ENCODE results near the gene MASP1.

GRCh38 chr3:187340578-187340977 lies 49.0 kb upstream of the MASP1 start:
- TF ChIP-seq, protein P1, sequence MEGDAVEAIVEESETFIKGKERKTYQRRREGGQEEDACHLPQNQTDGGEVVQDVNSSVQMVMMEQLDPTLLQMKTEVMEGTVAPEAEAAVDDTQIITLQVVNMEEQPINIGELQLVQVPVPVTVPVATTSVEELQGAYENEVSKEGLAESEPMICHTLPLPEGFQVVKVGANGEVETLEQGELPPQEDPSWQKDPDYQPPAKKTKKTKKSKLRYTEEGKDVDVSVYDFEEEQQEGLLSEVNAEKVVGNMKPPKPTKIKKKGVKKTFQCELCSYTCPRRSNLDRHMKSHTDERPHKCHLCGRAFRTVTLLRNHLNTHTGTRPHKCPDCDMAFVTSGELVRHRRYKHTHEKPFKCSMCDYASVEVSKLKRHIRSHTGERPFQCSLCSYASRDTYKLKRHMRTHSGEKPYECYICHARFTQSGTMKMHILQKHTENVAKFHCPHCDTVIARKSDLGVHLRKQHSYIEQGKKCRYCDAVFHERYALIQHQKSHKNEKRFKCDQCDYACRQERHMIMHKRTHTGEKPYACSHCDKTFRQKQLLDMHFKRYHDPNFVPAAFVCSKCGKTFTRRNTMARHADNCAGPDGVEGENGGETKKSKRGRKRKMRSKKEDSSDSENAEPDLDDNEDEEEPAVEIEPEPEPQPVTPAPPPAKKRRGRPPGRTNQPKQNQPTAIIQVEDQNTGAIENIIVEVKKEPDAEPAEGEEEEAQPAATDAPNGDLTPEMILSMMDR (conservative IDR thresholded peaks at IDR 0.05 in 1 of 2, IDR thresholded peaks at IDR 0.05 in 1 of 2; ENCODE audit: extremely low read depth in 1 of 2, insufficient read depth in 1 of 2, low read depth in 1 of 2, low read length in 2 of 2): no peak
- TF ChIP-seq EZH2 (IDR thresholded peaks at IDR 0.05; ENCODE audit: borderline replicate concordance, low read length): no peak

All from mammary epithelial cell (primary cell).